HUES64 (cell line): ENCODE results near the gene GOPC.
"Not testable (repeated sequence)": the region's sequence is repeated elsewhere in the genome, so short reads cannot be mapped to it uniquely, and the experiment has no call there.

ENCODE experiments used
- H3K27ac ChIP-seq: 2 replicates; pipeline ENCODE4 v1.7.0; 2013; ENCODE audit warnings: low read depth, low read length, inconsistent platforms
- H3K27me3 ChIP-seq: 2 replicates; pipeline ENCODE4 v1.6.1; 2013; ENCODE audit warnings: mild to moderate bottlenecking, low read length; ENCODE audit not compliant: insufficient read depth
- H3K36me3 ChIP-seq: 2 replicates; pipeline ENCODE4 v1.6.1; 2013; ENCODE audit warnings: mild to moderate bottlenecking, low read length; ENCODE audit not compliant: insufficient read depth
- H3K4me1 ChIP-seq: 2 replicates; pipeline ENCODE4 v1.6.1; 2013; ENCODE audit warnings: mild to moderate bottlenecking, low read length, moderate library complexity; ENCODE audit not compliant: insufficient read depth
- H3K4me3 ChIP-seq: 2 replicates; pipeline ENCODE4 v1.5.1; 2013; ENCODE audit warnings: mild to moderate bottlenecking, low read length, moderate library complexity
- H3K9ac ChIP-seq: 2 replicates; pipeline ENCODE4 v1.6.1; 2013; ENCODE audit warnings: mild to moderate bottlenecking, low read depth, low read length
- H3K9me3 ChIP-seq: 2 replicates; pipeline ENCODE4 v1.6.1; 2013; ENCODE audit warnings: low read depth, low read length; ENCODE audit not compliant: insufficient read depth
- WGBS: fragments of 150-250, 120-280 bp; methylation state at CpG from one replicate; pipeline ENCODE4 v1.1.7; 2013; ENCODE audit warnings: missing lambda C conversion rate; 5-methylcytosine and 5-hydroxymethylcytosine counted together

The GOPC gene

GRCh38 chr6:117531346-117531745 lies 71.0 kb downstream of the GOPC start:
- Histone ChIP-seq H3K36me3 (no peaks in the 10 kb centered on the region), H3K27ac (no peak overlapping the region), H3K9ac (no peak overlapping the region), H3K4me1 (no peaks in the 10 kb centered on the region; the same call in 1 of the 2 replicates), H3K9me3 (no peaks in the 10 kb centered on the region), H3K27me3 (no peaks in the 10 kb centered on the region), H3K4me3 (no peak overlapping the region)
- WGBS: 88% methylated on average over 6 of the region's 6 CpGs

GRCh38 chr6:117530467-117531242 lies 71.7 kb downstream of the GOPC start:
- Histone ChIP-seq H3K9ac (no peak overlapping the region), H3K9me3 (no peaks in the 10 kb centered on the region), H3K36me3 (no peaks in the 10 kb centered on the region), H3K27ac (no peak overlapping the region), H3K4me1 (no peaks in the 10 kb centered on the region; the same call in 1 of the 2 replicates), H3K27me3 (no peaks in the 10 kb centered on the region), H3K4me3 (no peak overlapping the region)
- 81% methylated on average over 2 of the region's 4 CpGs for WGBS

GRCh38 chr6:117525607-117526006 lies 76.7 kb downstream of the GOPC start:
- no peaks in the 10 kb centered on the region for H3K9me3 ChIP-seq
- no peaks in the 10 kb centered on the region for H3K4me1 ChIP-seq
- WGBS: 100% methylated on average over 1 of the region's 2 CpGs
- no peak overlapping the region for H3K4me3 ChIP-seq
- no peak overlapping the region for H3K27ac ChIP-seq
- H3K36me3 ChIP-seq: no peaks in the 10 kb centered on the region
- H3K9ac ChIP-seq: no peak overlapping the region
- no peaks in the 10 kb centered on the region for H3K27me3 ChIP-seq

GRCh38 chr6:117521791-117522502 lies 80.4 kb downstream of the GOPC start:
- Histone ChIP-seq H3K27ac (no peak overlapping the region), H3K4me3 (no peak overlapping the region), H3K9ac (no peak overlapping the region), H3K4me1 (no peaks in the 10 kb centered on the region), H3K9me3 (no peaks in the 10 kb centered on the region), H3K27me3 (no peaks in the 10 kb centered on the region), H3K36me3 (no peaks in the 10 kb centered on the region)
- WGBS: 93% methylated on average over 5 of the region's 5 CpGs

- no peaks in the 10 kb centered on the region for H3K9me3 ChIP-seq
- no peaks in the 10 kb centered on the region for H3K36me3 ChIP-seq
- H3K4me3 ChIP-seq: no peak overlapping the region
- 97% methylated on average over 4 of the region's 4 CpGs for WGBS
- no peaks in the 10 kb centered on the region for H3K4me1 ChIP-seq
- no peak overlapping the region for H3K27ac ChIP-seq
- no peaks in the 10 kb centered on the region for H3K27me3 ChIP-seq
- H3K9ac ChIP-seq: no peak overlapping the region
Measured at GRCh38 chr6:117520603-117521395, 81.5 kb downstream of the GOPC start.

GRCh38 chr6:117518870-117519269 lies 83.4 kb downstream of the GOPC start:
- Histone ChIP-seq H3K27me3 (no peaks in the 10 kb centered on the region), H3K27ac (no peak overlapping the region), H3K9me3 (no peaks in the 10 kb centered on the region), H3K4me1 (no peaks in the 10 kb centered on the region), H3K36me3 (no peaks in the 10 kb centered on the region), H3K9ac (no peak overlapping the region), H3K4me3 (no peak overlapping the region)
- WGBS: 96% methylated on average over 5 of the region's 6 CpGs

GRCh38 chr6:117517995-117518394 lies 84.3 kb downstream of the GOPC start:
- not testable (repeated sequence) for H3K4me3 ChIP-seq, H3K27me3 ChIP-seq, H3K36me3 ChIP-seq, H3K9me3 ChIP-seq, H3K4me1 ChIP-seq, H3K9ac ChIP-seq, H3K27ac ChIP-seq
- 93% methylated on average over 5 of the region's 5 CpGs for WGBS

GRCh38 chr6:117515326-117515725 lies 87.0 kb downstream of the GOPC start:
- Histone ChIP-seq H3K27ac (no peak overlapping the region), H3K4me3 (no peak overlapping the region), H3K4me1 (no peaks in the 10 kb centered on the region; the same call in 1 of the 2 replicates), H3K27me3 (no peaks in the 10 kb centered on the region), H3K9me3 (no peaks in the 10 kb centered on the region), H3K9ac (no peak overlapping the region), H3K36me3 (no peaks in the 10 kb centered on the region)

GRCh38 chr6:117514655-117515054 lies 87.7 kb downstream of the GOPC start:
- H3K4me1 ChIP-seq: no peaks in the 10 kb centered on the region; the same call in 1 of the 2 replicates
- no peak overlapping the region for H3K4me3 ChIP-seq
- no peak overlapping the region for H3K9ac ChIP-seq
- 100% methylated on average over 1 of the region's 1 CpG for WGBS
- no peak overlapping the region for H3K27ac ChIP-seq
- H3K36me3 ChIP-seq: no peaks in the 10 kb centered on the region
- no peaks in the 10 kb centered on the region for H3K9me3 ChIP-seq
- H3K27me3 ChIP-seq: no peaks in the 10 kb centered on the region

GRCh38 chr6:117513778-117514365 lies 88.4 kb downstream of the GOPC start:
- no peaks in the 10 kb centered on the region for H3K9me3 ChIP-seq
- 97% methylated on average over 7 of the region's 7 CpGs for WGBS
- no peaks in the 10 kb centered on the region; the same call in 1 of the 2 replicates for H3K4me1 ChIP-seq
- H3K4me3 ChIP-seq: no peak overlapping the region
- H3K9ac ChIP-seq: no peak overlapping the region
- H3K36me3 ChIP-seq: no peaks in the 10 kb centered on the region
- H3K27ac ChIP-seq: no peak overlapping the region
- no peaks in the 10 kb centered on the region for H3K27me3 ChIP-seq
